NCI-H146 (cell line): ENCODE results near the gene SPTBN5.

Experiments
- DNase-seq: peaks from one replicate; lab custom pipeline; 2025; lab: John Stamatoyannopoulos, UW

SPTBN5 gene

GRCh38 chr15:41824062-41824745 lies 69.6 kb downstream of the SPTBN5 start:
- DNase-seq: no peak

GRCh38 chr15:41823502-41823901 lies 70.4 kb downstream of the SPTBN5 start:
- no peak for DNase-seq

GRCh38 chr15:41822957-41823356 lies 70.9 kb downstream of the SPTBN5 start:
- DNase-seq: no peak

GRCh38 chr15:41822471-41822870 lies 71.4 kb downstream of the SPTBN5 start:
- no peak for DNase-seq

GRCh38 chr15:41821831-41822230 lies 72.0 kb downstream of the SPTBN5 start:
- DNase-seq: no peak

- DNase-seq: no peak
Observed at GRCh38 chr15:41820791-41821423, 72.9 kb downstream of the SPTBN5 start.

GRCh38 chr15:41819455-41820050 lies 74.3 kb downstream of the SPTBN5 start:
- DNase-seq: no peak

- DNase-seq: no peak
Observed at GRCh38 chr15:41817781-41818180, 76.1 kb downstream of the SPTBN5 start.

GRCh38 chr15:41817327-41817726 lies 76.5 kb downstream of the SPTBN5 start:
- DNase-seq: no peak

- no peak for DNase-seq
Observed at GRCh38 chr15:41816788-41817187, 77.1 kb downstream of the SPTBN5 start.

- DNase-seq: no peak
Observed at GRCh38 chr15:41814534-41814933, 79.3 kb downstream of the SPTBN5 start.

- DNase-seq: no peak
Observed at GRCh38 chr15:41813426-41813825, 80.4 kb downstream of the SPTBN5 start.

GRCh38 chr15:41812820-41813375 lies 81.0 kb downstream of the SPTBN5 start:
- no peak for DNase-seq

- DNase-seq: peak; percentile 26
Observed at GRCh38 chr15:41811432-41812195, 82.2 kb downstream of the SPTBN5 start.

GRCh38 chr15:41810651-41811431 lies 83.0 kb downstream of the SPTBN5 start:
- no peak for DNase-seq

- no peak for DNase-seq
Observed at GRCh38 chr15:41809526-41810220, 84.2 kb downstream of the SPTBN5 start.

- DNase-seq: no peak
Observed at GRCh38 chr15:41809121-41809520, 84.7 kb downstream of the SPTBN5 start.

- DNase-seq: no peak
Observed at GRCh38 chr15:41806291-41807181, 87.3 kb downstream of the SPTBN5 start.

GRCh38 chr15:41805711-41806110 lies 88.1 kb downstream of the SPTBN5 start:
- DNase-seq: no peak
